Right ventricle myocardium superior (tissue), 1 donor: ENCODE measurements around the gene HSPA1A. TPM values are rescaled to one million over a fixed set of nuclear protein-coding genes. Genes with fewer than 3 reads are reported as not detected.
"Not testable (repeated sequence)": the region's sequence is repeated elsewhere in the genome, so short reads cannot be mapped to it uniquely, and the experiment has no call there.

Source experiments
- ATAC-seq: fragments of 200-7000 bp; cut with Tn5 transposase; one replicate; pipeline ENCODE4 v1.9.1; 2020; ENCODE audit warnings: mild to moderate bottlenecking; ENCODE audit not compliant: poor library complexity
- DNase-seq: peaks from one replicate; pipeline ENCODE4 v3.0.0-alpha.2; 2020
- intact Hi-C: fragments of 100-400 bp; cut with DNase I; formaldehyde crosslinking; loops from one replicate; pipeline ENCODE4 v1.11.2; 2022
- total RNA-seq: library from RNA; stranded (reverse); fragmentation: NEBNext Ultra II Directional; extraction: Animal tissue kit (Norgen Biotek cat#: 25700); gene quantifications from one replicate; pipeline ENCODE4 v1.2.1, GENCODE V29; 2021
- donor health status: DM: no; HTN: yes; CAD: no; lungs with severe emphysema.

Gene HSPA1A
- total RNA-seq, 1 donor from 2014 or later = 324 TPM

GRCh38 chr6:31778999-31779885, 36.1 kb upstream of the HSPA1A start:
- intact Hi-C loops = loop anchor here (10.0 kb wide), 1 partner anchor 94 kb away; the partner anchor contains the start of gene LY6G5C
- DNase-seq (no peak), ATAC-seq (no peak)

DNA sequence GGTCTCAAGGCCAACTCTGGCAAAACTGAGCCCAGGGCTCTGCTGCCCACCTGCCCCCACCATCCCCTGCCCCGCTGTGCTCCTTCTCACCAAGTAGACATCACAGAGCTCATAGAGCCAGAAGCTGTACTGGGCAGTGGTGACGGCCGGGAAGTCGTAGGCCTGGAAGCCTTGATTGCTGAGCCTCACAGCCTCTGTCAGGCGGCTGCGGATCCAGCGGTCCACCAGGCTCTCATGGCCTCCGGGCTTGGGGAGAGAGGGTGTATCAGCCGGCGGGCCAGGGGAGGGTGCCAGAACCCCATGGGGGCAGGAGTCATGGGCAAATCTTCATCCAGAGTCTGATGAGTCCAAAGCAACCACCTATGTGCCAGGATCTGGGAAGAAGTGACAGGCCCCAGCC, 35.4 kb upstream of the HSPA1A start:
- DNase-seq (no peak), ATAC-seq (no peak)
- intact Hi-C loops = loop anchor here (10.0 kb wide), 1 partner anchor 95 kb away; the partner anchor contains the start of gene LY6G5C

- ATAC-seq (no peak), DNase-seq (no peak)
- intact Hi-C loops = no loop called here
Measured at GRCh38 chr6:31780507-31781243, 34.7 kb upstream of the HSPA1A start.

GRCh38 chr6:31781244-31782125, 33.9 kb upstream of the HSPA1A start:
- ATAC-seq (no peak), DNase-seq (no peak)
- intact Hi-C loops = no loop called here

- DNase-seq = no peak
- intact Hi-C loops = no loop called here
Measured at GRCh38 chr6:31782126-31782855, 33.1 kb upstream of the HSPA1A start.

GRCh38 chr6:31784098-31784925, 31.0 kb upstream of the HSPA1A start:
- intact Hi-C loops = no loop called here
- DNase-seq (no peak), ATAC-seq (no peak)

More at GRCh38 chr6:31782126-31782855, 33.1 kb upstream of the HSPA1A start:
- ATAC-seq = no peak

- intact Hi-C loops = no loop called here
- no peak for ATAC-seq
- DNase-seq = no peak
Measured at GRCh38 chr6:31785475-31785874, 29.9 kb upstream of the HSPA1A start.

- intact Hi-C loops = no loop called here
- ATAC-seq (no peak), DNase-seq (no peak)
Measured at GRCh38 chr6:31791324-31792089, 23.8 kb upstream of the HSPA1A start.

GRCh38 chr6:31792090-31792374, 23.3 kb upstream of the HSPA1A start:
- DNase-seq (no peak), ATAC-seq (no peak)
- intact Hi-C loops = no loop called here

- intact Hi-C loops = no loop called here
- DNase-seq (no peak), ATAC-seq (no peak)
Measured at GRCh38 chr6:31792761-31793171, 22.6 kb upstream of the HSPA1A start.

DNA sequence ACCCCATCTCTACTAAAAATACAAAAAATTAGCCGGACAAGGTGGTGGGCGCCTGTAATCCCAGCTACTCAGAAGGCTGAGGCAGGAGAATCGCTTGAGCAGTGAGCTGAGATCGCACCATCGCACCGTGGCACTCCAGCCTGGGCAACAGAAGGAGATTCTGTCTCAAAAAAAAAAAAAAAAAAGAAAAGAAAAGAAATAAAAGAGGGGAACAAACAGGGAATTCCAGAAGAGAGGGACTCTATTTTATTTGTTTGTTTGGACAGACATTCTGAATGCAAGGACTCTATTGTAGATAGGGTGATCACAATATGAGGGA, 21.5 kb upstream of the HSPA1A start:
- DNase-seq, ATAC-seq, intact Hi-C loops: not testable (repeated sequence)

- ATAC-seq = no peak
- DNase-seq = no peak
- intact Hi-C loops = no loop called here
Measured at GRCh38 chr6:31794294-31794865, 21.0 kb upstream of the HSPA1A start.

- ATAC-seq (peak; percentile 38), DNase-seq (no peak)
- intact Hi-C loops = no loop called here
Measured at GRCh38 chr6:31794866-31795615, 20.3 kb upstream of the HSPA1A start.

GRCh38 chr6:31795616-31796298, 19.6 kb upstream of the HSPA1A start, which contains the start of gene VARS1:
TSS of gene VARS1 (minus strand) at chr6:31795752. CDS start at chr6:31795217, 535 bp downstream.
- DNase-seq (peak; percentile 96), ATAC-seq (peak; percentile 96)
- intact Hi-C loops = no loop called here

GRCh38 chr6:31796993-31797385, 18.4 kb upstream of the HSPA1A start:
- intact Hi-C loops = no loop called here
- no peak for DNase-seq

More at GRCh38 chr6:31796993-31797385, 18.4 kb upstream of the HSPA1A start:
- no peak for ATAC-seq
